Kidney (tissue), 14 donors: ENCODE measurements around the gene HOXD8. TPM values are rescaled to one million over a fixed set of nuclear protein-coding genes. Genes with fewer than 3 reads are reported as not detected.

ENCODE experiments used
- DNase-seq, 5 donors: peaks; one replicate each; pipeline ENCODE4 v3.0.0-alpha.2; 2013 to 2020
- FAIRE-seq: peaks from 2 replicates; lab custom pipeline; 2012; peaks lifted over from hg19 to GRCh38; lab: Jason Lieb, UNC
- H3K27ac ChIP-seq, 2 donors: one replicate each; pipeline ENCODE4 v1.7.0; 2013; ENCODE audit warnings: low read depth in 2 of 2, low read length in 2 of 2, inconsistent platforms in 1 of 2
- H3K27me3 ChIP-seq: one replicate; pipeline ENCODE4 v1.7.1; 2013; ENCODE audit warnings: low read length, inconsistent platforms; ENCODE audit not compliant: control insufficient read depth, insufficient read depth
- H3K36me3 ChIP-seq, 3 donors: one replicate each; pipeline versions ENCODE4 v1.7.0 to v1.7.1; 2013; ENCODE audit warnings: low read length in 3 of 3, control low read depth in 1 of 3, inconsistent platforms in 1 of 3; ENCODE audit not compliant: insufficient read depth in 3 of 3, control insufficient read depth in 2 of 3
- H3K4me1 ChIP-seq, 3 donors: one replicate each; pipeline versions ENCODE4 v1.7.0 to v1.7.1; 2013; ENCODE audit warnings: low read length in 3 of 3, inconsistent platforms in 1 of 3, low read depth in 1 of 3; ENCODE audit not compliant: control insufficient read depth in 2 of 3, insufficient read depth in 2 of 3
- H3K4me3 ChIP-seq, 3 donors: one replicate each; pipeline versions ENCODE4 v1.7.0 to v1.8.1; 2013; ENCODE audit warnings: low read length in 3 of 3, control low read depth in 1 of 3, inconsistent platforms in 1 of 3
- H3K9ac ChIP-seq, 3 donors: one replicate each; pipeline versions ENCODE4 v1.7.0 to v1.7.1; 2013; ENCODE audit warnings: low read length in 3 of 3, control low read depth in 1 of 3, inconsistent platforms in 1 of 3
- H3K9me3 ChIP-seq, 3 donors: one replicate each; pipeline versions ENCODE4 v1.7.0 to v1.7.1; 2013; ENCODE audit warnings: low read length in 3 of 3, control low read depth in 1 of 3, inconsistent platforms in 1 of 3; ENCODE audit not compliant: control insufficient read depth in 2 of 3, insufficient read depth in 1 of 3
- CTCF ChIP-seq: IDR thresholded peaks from 3 replicates; pipeline ENCODE4 v1.5.1; 2012; ENCODE audit warnings: mild to moderate bottlenecking, moderate library complexity, borderline replicate concordance; ENCODE audit not compliant: insufficient read depth; ENCODE audit errors: extremely low read depth
- intact Hi-C: fragments of 100-400 bp; cut with DNase I; formaldehyde crosslinking; loops from one replicate; pipeline ENCODE4 v1.11.1; 2022
- polyA plus RNA-seq: library from polyadenylated mRNA; stranded (reverse); fragments of 350-450 nt; fragmentation: Illumina TruSeq; extraction: RNeasy Lipid Tissue Mini Kit (QIAGEN cat#74804); gene quantifications from one replicate; pipeline ENCODE4 v1.2.3, GENCODE V29; 2014; ENCODE audit warnings: low read depth, low replicate concordance; ENCODE audit not compliant: insufficient read depth
- total RNA-seq: library from RNA; stranded (reverse); fragmentation: NEBNext Ultra II Directional; extraction: Animal tissue kit (Norgen Biotek cat#: 25700); gene quantifications from one replicate; pipeline ENCODE4 v1.2.1, GENCODE V29; 2021
- donor health status: control.
- donor health status: control.
- donor health status: control.
- donor health status: control.
- donor health status: control.
- donor health status: DM: yes; HTN: yes; CAD: no.
- donor health status: Normal renal cell carcinoma (clear cell type).

HOXD8 gene
- total and polyA plus RNA-seq, 2 donors from 2014 or later = 76.5 to 122 TPM

DNA sequence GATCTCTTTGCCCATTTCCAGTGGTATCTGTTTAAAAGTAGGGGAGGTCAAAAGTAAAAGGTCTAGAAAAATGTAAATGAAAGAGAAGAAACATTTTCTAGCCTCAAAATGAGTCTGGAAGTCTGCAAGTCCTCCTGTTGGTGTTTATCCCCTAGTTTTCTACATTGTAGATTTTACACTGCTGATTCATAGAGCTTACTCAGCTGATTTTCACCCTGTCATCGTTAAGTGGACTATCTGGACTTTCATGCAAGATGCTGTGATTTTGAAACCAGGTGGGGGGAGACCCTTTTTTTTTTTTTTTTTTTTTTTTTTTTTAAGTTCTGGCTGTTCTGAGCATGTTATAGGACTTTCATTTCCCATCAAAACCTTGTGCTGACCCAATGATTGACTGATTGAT, 37.9 kb downstream of the HOXD8 start:
- peak overlapping the region in 1 of 2 donors; percentile 8 for H3K27ac ChIP-seq
- intact Hi-C loops = no loop called here
- DNase-seq = no peak
- no peaks in the 10 kb centered on the region for H3K27me3 ChIP-seq
- H3K9me3 ChIP-seq = no peaks in the 10 kb centered on the region
- no peak for TF ChIP-seq CTCF
- H3K9ac ChIP-seq = no peak overlapping the region
- H3K4me1 ChIP-seq = peaks cover 4 to 14% (median 10%) of the 10 kb centered on the region in 3 donors
- no peak for FAIRE-seq
- no peak overlapping the region for H3K4me3 ChIP-seq
- no peaks in the 10 kb centered on the region for H3K36me3 ChIP-seq

DNA sequence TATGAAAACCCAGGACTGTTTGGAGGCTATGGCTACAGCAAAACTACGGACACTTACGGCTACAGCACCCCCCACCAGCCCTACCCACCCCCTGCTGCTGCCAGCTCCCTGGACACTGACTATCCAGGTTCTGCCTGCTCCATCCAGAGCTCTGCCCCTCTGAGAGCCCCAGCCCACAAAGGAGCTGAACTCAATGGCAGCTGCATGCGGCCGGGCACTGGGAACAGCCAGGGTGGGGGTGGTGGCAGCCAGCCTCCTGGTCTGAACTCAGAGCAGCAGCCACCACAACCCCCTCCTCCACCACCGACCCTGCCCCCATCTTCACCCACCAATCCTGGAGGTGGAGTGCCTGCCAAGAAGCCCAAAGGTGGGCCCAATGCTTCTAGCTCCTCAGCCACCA, 39.7 kb downstream of the HOXD8 start:
- H3K4me1 ChIP-seq = peaks cover 4 to 14% (median 10%) of the 10 kb centered on the region in 3 donors
- DNase-seq (peak in 1 of 5 donors; percentile 61), FAIRE-seq (no peak)
- H3K27me3 ChIP-seq = no peaks in the 10 kb centered on the region
- intact Hi-C loops = no loop called here
- H3K4me3 ChIP-seq = no peak overlapping the region
- peak overlapping the region; percentile 71 to 79 for H3K27ac ChIP-seq
- no peak for TF ChIP-seq CTCF
- H3K9me3 ChIP-seq = no peaks in the 10 kb centered on the region
- no peaks in the 10 kb centered on the region for H3K36me3 ChIP-seq
- H3K9ac ChIP-seq = no peak overlapping the region

- peak in 2 of 5 donors; percentile 33 to 42 for DNase-seq
- Histone ChIP-seq H3K4me3 (no peak overlapping the region), H3K9me3 (no peaks in the 10 kb centered on the region), H3K9ac (peak overlapping the region in 1 of 3 donors; percentile 77), H3K27ac (peak overlapping the region; percentile 71 to 79), H3K27me3 (no peaks in the 10 kb centered on the region), H3K36me3 (no peaks in the 10 kb centered on the region), H3K4me1 (peaks cover 4 to 14% (median 10%) of the 10 kb centered on the region in 3 donors)
- intact Hi-C loops = no loop called here
- no peak for TF ChIP-seq CTCF
- no peak for FAIRE-seq
These were observed 40.2 kb downstream of the HOXD8 start for GRCh38 chr2:176169711-176170110.
